ENCODE results near the gene SLC5A8. TPM values are rescaled to one million over a fixed set of nuclear protein-coding genes. Genes with fewer than 3 reads are reported as not detected.

Gene SLC5A8
- total RNA-seq (2021) = 0.07 TPM in 2 replicates
- long read RNA-seq, full-length matches to known transcripts = 1 of 1 reads
- long read RNA-seq, partial matches to known transcripts = 0 of 1 reads
- long read RNA-seq, other reads (novel, unspliced or antisense) = 0 of 1 reads

GRCh38 chr12:101209319-101210302 lies at the start of gene SLC5A8:
Gene SLC5A8, minus strand, starts transcription at chr12:101210238. Its CDS starts 390 bp downstream, at chr12:101209848.
- H3K23ac ChIP-seq (ENCODE audit: insufficient read length, low read depth, low read length) = no peak within 1 kb of the TSS
- H3K79me2 ChIP-seq (ENCODE audit: insufficient read depth, low read length) = no peaks in the 10 kb centered on the region
- H3K27ac Mint-ChIP-seq = no peak within 1 kb of the TSS
- H3K79me1 ChIP-seq (ENCODE audit: insufficient read depth, low read depth, low read length, poor library complexity, severe bottlenecking) = no peaks in the 10 kb centered on the region
- H4K5ac ChIP-seq (ENCODE audit: insufficient read length, low read depth, low read length) = no peak within 1 kb of the TSS
- H3K9me3 Mint-ChIP-seq = peaks cover 7 to 8% of the 10 kb centered on the region in 2 experiments
- H2BK120ac ChIP-seq (ENCODE audit: low read depth, low read length, poor library complexity, severe bottlenecking) = no peak within 1 kb of the TSS
- no peak within 1 kb of the TSS for H3T11ph ChIP-seq (ENCODE audit: low read length)
- no peak within 1 kb of the TSS for H2BK20ac ChIP-seq (ENCODE audit: low read depth, low read length, poor library complexity, severe bottlenecking)
- H3K9me3 ChIP-seq (ENCODE audit: control insufficient read depth, low read depth, low read length) = peaks cover 3% of the 10 kb centered on the region
- H3K23me2 ChIP-seq (ENCODE audit: insufficient read length, low read depth, low read length, poor library complexity, severe bottlenecking) = peaks cover 4% of the 10 kb centered on the region
- H3K4me3 Mint-ChIP-seq = peak within 1 kb of the TSS; percentile 50 to 65
- H2BK15ac ChIP-seq (ENCODE audit: low read depth, low read length) = no peak within 1 kb of the TSS
- no peak within 1 kb of the TSS for H4K91ac ChIP-seq (ENCODE audit: insufficient read length, low read depth, low read length)
- H2BK12ac ChIP-seq (ENCODE audit: insufficient read length, low read depth, low read length) = no peak within 1 kb of the TSS
- no peak within 1 kb of the TSS for H3K18ac ChIP-seq (ENCODE audit: insufficient read length, low read depth, low read length)
- peaks cover 33% of the 10 kb centered on the region for H3K27me3 Mint-ChIP-seq (ENCODE audit: low read depth)
- H4K8ac ChIP-seq (replicated peaks; ENCODE audit: insufficient read length, low read depth, low read length) = no peak within 1 kb of the TSS
- peaks cover 6 to 8% of the 10 kb centered on the region in 2 experiments; a peak in 3 of 4 replicates for H3K4me1 Mint-ChIP-seq
- no CpG with 5 or more reads among the region's 80 CpGs for WGBS (ENCODE audit: extremely low coverage, insufficient read length, low lambda C conversion rate)
- H3K4me2 ChIP-seq (ENCODE audit: insufficient read depth, insufficient read length, low read length) = peak within 1 kb of the TSS; percentile 53
- H3K56ac ChIP-seq (ENCODE audit: insufficient read length, low read depth, low read length) = no peak within 1 kb of the TSS
- peaks cover 5 to 7% (median 6%) of the 10 kb centered on the region in 3 experiments; a peak in 5 of 7 replicates for H3K36me3 Mint-ChIP-seq (ENCODE audit: insufficient read depth in 1 of 3, low read depth in 3 of 3)
- peak; percentile 69 for DNase-seq
- H3K4me1 ChIP-seq (ENCODE audit: insufficient read depth, low read length) = no peaks in the 10 kb centered on the region
- H2AK5ac ChIP-seq (ENCODE audit: insufficient read length, low read length) = no peak within 1 kb of the TSS
- no peak within 1 kb of the TSS for H2AFZ ChIP-seq (ENCODE audit: low read length)
- H3K27me3 ChIP-seq (ENCODE audit: insufficient read depth, low read length) = peaks cover 10% of the 10 kb centered on the region; the same call in 1 of the 2 replicates
- H3K4ac ChIP-seq (ENCODE audit: low read depth, low read length) = no peak within 1 kb of the TSS
- TF ChIP-seq CTCF (conservative IDR thresholded peaks at IDR 0.05) = no peak
- no peak within 1 kb of the TSS; the same call in 1 of the 2 replicates for H3K14ac ChIP-seq (ENCODE audit: insufficient read depth, low read length)
- no peak within 1 kb of the TSS for H2BK5ac ChIP-seq (ENCODE audit: insufficient read length, low read length)
- H3K27ac ChIP-seq (ENCODE audit: insufficient read length, low read depth, low read length) = no peak within 1 kb of the TSS
- H4K20me1 ChIP-seq (ENCODE audit: control insufficient read depth, insufficient read depth, insufficient read length) = no peaks in the 10 kb centered on the region
- H3K9ac ChIP-seq (ENCODE audit: extremely low read depth, insufficient read length, low read length) = no peak within 1 kb of the TSS
